Stimulated activated CD8-positive, alpha-beta memory T cell treated with anti-CD3 and anti-CD28 coated beads, Interleukin-4, amount 100 ng/mL, for 24 hours (primary cell): ENCODE results near the gene MIA.
"Not testable (repeated sequence)": the region's sequence is repeated elsewhere in the genome, so short reads cannot be mapped to it uniquely, and the experiment has no call there.

ENCODE experiments used
- DNase-seq: peaks from one replicate; pipeline ENCODE4 v3.0.0-alpha.2; 2020; ENCODE audit warnings: low read depth

The MIA gene

GRCh38 chr19:40822704-40823553 is 47.6 kb downstream of the MIA start:
- not testable (repeated sequence) for DNase-seq

- not testable (repeated sequence) for DNase-seq
Observed at GRCh38 chr19:40824916-40825315, 49.6 kb downstream of the MIA start.

GRCh38 chr19:40825460-40826095 is 50.3 kb downstream of the MIA start:
- DNase-seq = not testable (repeated sequence)

- DNase-seq = not testable (repeated sequence)
Observed at GRCh38 chr19:40826312-40826698, 51.0 kb downstream of the MIA start.

- DNase-seq = not testable (repeated sequence)
Observed at GRCh38 chr19:40826699-40827385, 51.5 kb downstream of the MIA start.
